Spleen (tissue), 11 donors: Measurements from ENCODE around the gene PSMD1. TPM values are rescaled to one million over a fixed set of nuclear protein-coding genes. Genes with fewer than 3 reads are reported as not detected.
"Not testable (repeated sequence)": the region's sequence is repeated elsewhere in the genome, so short reads cannot be mapped to it uniquely, and the experiment has no call there.

Source experiments
- DNase-seq: peaks from one replicate; pipeline ENCODE4 v3.0.0-alpha.2; 2020
- H3K27ac ChIP-seq, 8 donors: fragments of 200-600 bp; sonication (generic) in 7 of 8; 1 replicate in 4 of 8; 2 replicates in 4 of 8; pipeline versions ENCODE4 v1.5.0 to v1.8.0; 2016 to 2021; ENCODE audit warnings: inconsistent platforms in 4 of 8, mild to moderate bottlenecking in 4 of 8, moderate library complexity in 1 of 8
- H3K27me3 ChIP-seq, 7 donors: fragments of 200-600 bp; sonication (generic) in 6 of 7; replicated peaks in 1 of 7; 1 replicate in 4 of 7; 2 replicates in 3 of 7; pipeline versions ENCODE4 v1.5.0 to v1.8.0; 2016 to 2021; ENCODE audit warnings: inconsistent platforms in 3 of 7, mild to moderate bottlenecking in 1 of 7
- H3K36me3 ChIP-seq, 6 donors: fragments of 200-600 bp; sonication (generic) in 5 of 6; 1 replicate in 4 of 6; 2 replicates in 2 of 6; pipeline versions ENCODE4 v1.5.0 to v1.8.0; 2016 to 2021; ENCODE audit warnings: inconsistent platforms in 2 of 6
- H3K4me1 ChIP-seq, 6 donors: fragments of 200-600 bp; sonication (generic) in 5 of 6; 1 replicate in 3 of 6; 2 replicates in 3 of 6; pipeline versions ENCODE4 v1.5.0 to v1.8.0; 2016 to 2021; ENCODE audit warnings: inconsistent platforms in 3 of 6
- H3K4me3 ChIP-seq, 8 donors: fragments of 200-600 bp; sonication (generic) in 7 of 8; 1 replicate in 4 of 8; 2 replicates in 4 of 8; pipeline versions ENCODE4 v1.5.0 to v1.8.0; 2016 to 2021; ENCODE audit warnings: inconsistent platforms in 4 of 8, mild to moderate bottlenecking in 4 of 8, moderate library complexity in 2 of 8
- H3K9me3 ChIP-seq, 8 donors: fragments of 200-600 bp; sonication (generic) in 7 of 8; 1 replicate in 4 of 8; 2 replicates in 4 of 8; pipeline versions ENCODE4 v1.5.0 to v1.8.0; 2016 to 2021; ENCODE audit warnings: inconsistent platforms in 4 of 8
- POLR2A ChIP-seq, 3 donors: fragments of 450-650 bp; IDR thresholded peaks; one replicate each; pipeline ENCODE4 v1.5.1; 2017; ENCODE audit warnings: antibody characterized with exemption in 3 of 3, mild to moderate bottlenecking in 1 of 3
- POLR2AphosphoS5 ChIP-seq, 3 donors: sonication (generic); formaldehyde crosslinking; IDR thresholded peaks; one replicate each; pipeline ENCODE4 v1.5.1; 2017; ENCODE audit warnings: antibody characterized with exemption in 3 of 3
- WGBS, 5 donors: extraction: QIAGEN DNeasy Blood & Tissue Kit in 3 of 5; methylation state at CpG; one replicate each; pipeline versions ENCODE4 v1.1.5 to v1.1.7; 2013 to 2018; 5-methylcytosine and 5-hydroxymethylcytosine counted together
- intact Hi-C: fragments of 100-400 bp; cut with DNase I; formaldehyde crosslinking; loops from one replicate; pipeline ENCODE4 v1.15.0; 2023; ENCODE audit warnings: low total_unique reads
- polyA plus RNA-seq, 3 donors: library from polyadenylated mRNA; stranded (reverse); fragments of 200-250 nt; gene quantifications; one replicate each; pipeline ENCODE4 v1.2.1, GENCODE V29; 2013
- total RNA-seq, 7 donors: library from RNA; depleted of rRNA in 3 of 7; stranded (reverse); fragments of >200 nt in 3 of 7; fragmentation: NEBNext Ultra II Directional in 4 of 7; extraction: Animal tissue kit (Norgen Biotek cat#: 25700) in 4 of 7; gene quantifications; one replicate each; pipeline versions ENCODE4 v1.1.0 to v1.2.1, GENCODE V29; 2016 to 2021
- TF ChIP-seq, protein P1 (sequence below), 11 experiments: fragments of 200-600 bp in 7 of 11; fragments of 450-650 bp in 4 of 11; sonication (generic) in 4 of 11; IDR thresholded peaks in 8 of 11; conservative IDR thresholded peaks in 3 of 11; 1 replicate in 7 of 11; 2 replicates in 4 of 11; pipeline versions ENCODE4 v1.4.0 to v1.8.0; 2016 to 2021; ENCODE audit warnings: antibody characterized with exemption in 11 of 11, inconsistent platforms in 4 of 11, mild to moderate bottlenecking in 1 of 11
- donor health status: healthy with polysubstance abuse.
- donor health status: DM: no; HTN: no; CAD: no; lungs with moderate emphysema.
- donor health status: DM: no; HTN: no; CAD: no.
- donor health status: Bipolar disorder and iron deficiency.
- donor health status: healthy.
- donor health status: DM: no; HTN: no; CAD: no.
- donor health status: DM: yes; HTN: yes; CAD: no.

Gene PSMD1
- total and polyA plus RNA-seq, 10 donors, result 21.2 to 81.2 (median 53.4) TPM

GRCh38 chr2:231099918-231100317 is 43.3 kb downstream of the PSMD1 start:
- peaks cover 12 to 46% (median 35%) of the 10 kb centered on the region in 8 donors for H3K9me3 ChIP-seq
- H3K36me3 ChIP-seq, result peaks cover 3 to 85% (median 43%) of the 10 kb centered on the region in 6 donors
- intact Hi-C loops, result loop anchor here (10.0 kb wide), 1 partner anchor 95 kb away; the partner anchor contains the start of gene ARMC9
- no peak overlapping the region for H3K4me3 ChIP-seq
- DNase-seq, result no peak
- TF ChIP-seq, protein P1, sequence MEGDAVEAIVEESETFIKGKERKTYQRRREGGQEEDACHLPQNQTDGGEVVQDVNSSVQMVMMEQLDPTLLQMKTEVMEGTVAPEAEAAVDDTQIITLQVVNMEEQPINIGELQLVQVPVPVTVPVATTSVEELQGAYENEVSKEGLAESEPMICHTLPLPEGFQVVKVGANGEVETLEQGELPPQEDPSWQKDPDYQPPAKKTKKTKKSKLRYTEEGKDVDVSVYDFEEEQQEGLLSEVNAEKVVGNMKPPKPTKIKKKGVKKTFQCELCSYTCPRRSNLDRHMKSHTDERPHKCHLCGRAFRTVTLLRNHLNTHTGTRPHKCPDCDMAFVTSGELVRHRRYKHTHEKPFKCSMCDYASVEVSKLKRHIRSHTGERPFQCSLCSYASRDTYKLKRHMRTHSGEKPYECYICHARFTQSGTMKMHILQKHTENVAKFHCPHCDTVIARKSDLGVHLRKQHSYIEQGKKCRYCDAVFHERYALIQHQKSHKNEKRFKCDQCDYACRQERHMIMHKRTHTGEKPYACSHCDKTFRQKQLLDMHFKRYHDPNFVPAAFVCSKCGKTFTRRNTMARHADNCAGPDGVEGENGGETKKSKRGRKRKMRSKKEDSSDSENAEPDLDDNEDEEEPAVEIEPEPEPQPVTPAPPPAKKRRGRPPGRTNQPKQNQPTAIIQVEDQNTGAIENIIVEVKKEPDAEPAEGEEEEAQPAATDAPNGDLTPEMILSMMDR (IDR thresholded peaks at IDR 0.05 in 8 of 11, conservative IDR thresholded peaks at IDR 0.05 in 3 of 11), result no peak
- TF ChIP-seq POLR2AphosphoS5 (IDR thresholded peaks at IDR 0.05), result no peak
- 97 to 99% (median 98%) methylated on average over 8 of the region's 8 CpGs for WGBS, 5 donors
- peaks cover 0 to 15% (median 10%) of the 10 kb centered on the region in 6 donors for H3K4me1 ChIP-seq
- H3K27me3 ChIP-seq, result no peaks in the 10 kb centered on the region
- no peak overlapping the region for H3K27ac ChIP-seq

DNA sequence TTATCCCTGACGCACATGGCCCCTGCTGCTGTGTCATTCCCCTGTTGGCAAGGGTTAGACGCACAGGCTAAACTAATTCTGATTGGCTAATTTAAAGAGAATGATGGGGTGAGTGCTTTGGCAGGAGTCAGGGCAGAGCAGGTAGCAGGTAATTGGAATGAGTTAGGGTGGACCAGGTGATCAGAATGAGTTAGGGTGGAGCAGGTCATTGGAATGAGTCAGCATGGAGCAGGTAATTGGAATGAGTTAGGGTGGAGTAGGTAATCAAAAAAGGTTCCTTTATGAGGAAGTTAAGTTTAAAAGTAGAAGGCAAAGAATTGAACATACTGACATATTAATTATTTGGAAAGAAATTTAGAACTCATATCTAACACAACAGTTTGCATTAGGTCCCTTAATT is 43.7 kb downstream of the PSMD1 start:
- not testable (repeated sequence) for H3K27ac ChIP-seq, H3K4me3 ChIP-seq, DNase-seq, H3K27me3 ChIP-seq
- Histone ChIP-seq H3K9me3 (peaks cover 12 to 42% (median 35%) of the 10 kb centered on the region in 8 donors), H3K4me1 (peaks cover 0 to 15% (median 10%) of the 10 kb centered on the region in 6 donors), H3K36me3 (peaks cover 3 to 81% (median 42%) of the 10 kb centered on the region in 6 donors)
- 94 to 100% (median 98%) methylated on average over 2 of the region's 2 CpGs for WGBS, 5 donors
- intact Hi-C loops, result loop anchor here (10.0 kb wide), 1 partner anchor 94 kb away; the partner anchor contains the start of gene ARMC9

DNA sequence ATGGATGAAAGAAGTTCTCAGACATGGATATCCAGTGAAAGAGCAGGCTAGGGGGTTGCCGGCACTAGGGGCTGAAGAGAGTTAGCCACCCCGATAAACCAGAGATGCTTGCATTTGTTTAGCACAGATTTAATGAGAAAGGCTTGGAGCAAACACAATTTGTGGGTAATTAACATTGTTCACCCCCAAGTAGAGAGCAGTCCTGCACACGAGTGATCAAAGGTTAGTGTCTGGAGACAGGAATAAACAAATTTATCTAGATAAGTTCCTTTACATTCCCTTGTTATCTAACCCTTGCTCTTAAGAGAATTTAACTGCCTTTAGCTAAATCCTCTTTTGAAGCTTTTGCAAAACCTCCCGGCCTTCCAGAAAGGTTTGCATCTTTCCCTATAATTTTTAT is 44.3 kb downstream of the PSMD1 start:
- intact Hi-C loops, result loop anchor here (10.0 kb wide), 1 partner anchor 94 kb away; the partner anchor contains the start of gene ARMC9
- DNase-seq, result no peak
- TF ChIP-seq POLR2A (IDR thresholded peaks at IDR 0.05), result no peak
- no peak for TF ChIP-seq POLR2AphosphoS5 (IDR thresholded peaks at IDR 0.05)
- TF ChIP-seq, protein P1 (IDR thresholded peaks at IDR 0.05 in 8 of 11, conservative IDR thresholded peaks at IDR 0.05 in 3 of 11), result no peak
- peaks cover 12 to 40% (median 35%) of the 10 kb centered on the region in 8 donors for H3K9me3 ChIP-seq
- no peaks in the 10 kb centered on the region for H3K27me3 ChIP-seq
- H3K36me3 ChIP-seq, result peaks cover 3 to 74% (median 38%) of the 10 kb centered on the region in 6 donors
- H3K27ac ChIP-seq, result no peak overlapping the region
- no peak overlapping the region for H3K4me3 ChIP-seq
- H3K4me1 ChIP-seq, result peaks cover 0 to 15% (median 10%) of the 10 kb centered on the region in 6 donors
- 93 to 98% (median 97%) methylated on average over 4 of the region's 4 CpGs for WGBS, 5 donors

- peaks cover under 1 to 65% (median 30%) of the 10 kb centered on the region in 6 donors for H3K36me3 ChIP-seq
- no peaks in the 10 kb centered on the region for H3K27me3 ChIP-seq
- no peak overlapping the region for H3K27ac ChIP-seq
- intact Hi-C loops, result loop anchor here (10.0 kb wide), 1 partner anchor 92 kb away; the partner anchor contains the start of gene ARMC9
- H3K4me1 ChIP-seq, result peaks cover 0 to 15% (median 10%) of the 10 kb centered on the region in 6 donors
- H3K4me3 ChIP-seq, result no peak overlapping the region
- WGBS, 5 donors, result 89 to 95% (median 93%) methylated on average over 2 of the region's 2 CpGs
- no peak for DNase-seq
- H3K9me3 ChIP-seq, result peaks cover 12 to 35% (median 33%) of the 10 kb centered on the region in 8 donors
- TF ChIP-seq POLR2AphosphoS5 (IDR thresholded peaks at IDR 0.05) (no peak), POLR2A (IDR thresholded peaks at IDR 0.05) (no peak)
- TF ChIP-seq, protein P1 (IDR thresholded peaks at IDR 0.05 in 8 of 11, conservative IDR thresholded peaks at IDR 0.05 in 3 of 11), result no peak
Measured at GRCh38 chr2:231102772-231103171, 46.1 kb downstream of the PSMD1 start.
